ENCODE data around the gene KLRC3. TPM values are rescaled to one million over a fixed set of nuclear protein-coding genes. Genes with fewer than 3 reads are reported as not detected.
"Not testable (repeated sequence)": the region's sequence is repeated elsewhere in the genome, so short reads cannot be mapped to it uniquely, and the experiment has no call there.

Gene KLRC3
- total and polyA plus RNA-seq, 2 donors (not counting 3 experiments of a cell fraction or from before 2014, with no cell fraction given) = not detected

DNA sequence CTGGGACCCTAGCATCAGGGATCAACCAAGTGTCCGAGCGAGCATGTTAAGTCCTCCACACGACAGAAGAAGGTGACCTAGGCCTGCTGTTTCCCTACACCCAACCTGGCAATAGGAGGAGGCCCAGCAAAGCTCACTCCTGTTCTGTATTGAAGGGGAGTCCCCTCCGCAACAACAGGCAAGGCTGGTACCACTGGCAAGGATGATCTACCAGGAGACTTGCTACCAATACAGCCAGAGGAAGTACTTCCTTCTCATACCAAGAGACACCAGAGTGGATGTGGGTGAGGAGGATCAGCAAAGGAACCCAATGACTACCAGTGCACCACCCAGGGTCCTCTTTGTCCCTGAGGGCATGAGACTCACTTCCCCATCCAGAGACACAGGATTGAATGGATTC lies 27.8 kb upstream of the KLRC3 start:
- no peak for DNase-seq (ENCODE audit: low read depth, low spot score)
- Histone ChIP-seq H3K27me3 (ENCODE audit: control insufficient read depth in 2 of 2, insufficient read depth in 2 of 2, low read length in 2 of 2) (no peaks in the 10 kb centered on the region), H3K36me3 (ENCODE audit: control insufficient read depth in 2 of 2, extremely low read depth in 1 of 2, insufficient read depth in 2 of 2, low read length in 2 of 2) (no peaks in the 10 kb centered on the region), H2AFZ (ENCODE audit: low read depth, low read length) (no peak overlapping the region), H3K79me2 (ENCODE audit: control insufficient read depth, insufficient read depth, low read length) (no peaks in the 10 kb centered on the region), H3K4me1 (ENCODE audit: control insufficient read depth, extremely low read depth, insufficient read depth, low read length) (no peaks in the 10 kb centered on the region), H3K4me2 (ENCODE audit: insufficient read depth, low read length) (no peak overlapping the region), H3K9me3 (replicated peaks; ENCODE audit: control insufficient read depth, insufficient read depth, low read length) (no peaks in the 10 kb centered on the region), H3K4me3 (replicated peaks in 1 of 3; ENCODE audit: insufficient read depth in 1 of 3, low read depth in 1 of 3, low read length in 3 of 3) (no peak overlapping the region), H4K20me1 (replicated peaks; ENCODE audit: control insufficient read depth, extremely low read depth, insufficient read depth, low read length) (no peaks in the 10 kb centered on the region), H3K27ac (ENCODE audit: insufficient read depth, low read depth, low read length) (no peak overlapping the region), H3K9me1 (replicated peaks; ENCODE audit: control insufficient read depth, extremely low read depth, insufficient read depth, low read length) (no peaks in the 10 kb centered on the region), H3K9ac (replicated peaks; ENCODE audit: extremely low read depth, insufficient read depth, low read length) (no peak overlapping the region)
- dilution Hi-C loops (cut with MboI; ENCODE audit: extremely low pct_ligation_motif_present, low sequenced_read_pairs) = no loop called here
- BruUV-seq (replicated peaks) = no TSS peak
- no peak for FAIRE-seq
- TF ChIP-seq MYC (IDR thresholded peaks at IDR 0.05; ENCODE audit: low read depth, low read length) (no peak), GATA2 (IDR thresholded peaks at IDR 0.05; ENCODE audit: insufficient read depth, insufficient read length, low read depth, low read length) (no peak), JUN (IDR thresholded peaks at IDR 0.05; ENCODE audit: borderline replicate concordance, insufficient read depth, insufficient read length, low read depth) (no peak), POLR2A (IDR thresholded peaks at IDR 0.05; ENCODE audit: low read depth, low read length) (no peak), POLR2AphosphoS5 (IDR thresholded peaks at IDR 0.05; ENCODE audit: insufficient read depth, low read depth, low read length) (no peak)
- TF ChIP-seq, protein P1, sequence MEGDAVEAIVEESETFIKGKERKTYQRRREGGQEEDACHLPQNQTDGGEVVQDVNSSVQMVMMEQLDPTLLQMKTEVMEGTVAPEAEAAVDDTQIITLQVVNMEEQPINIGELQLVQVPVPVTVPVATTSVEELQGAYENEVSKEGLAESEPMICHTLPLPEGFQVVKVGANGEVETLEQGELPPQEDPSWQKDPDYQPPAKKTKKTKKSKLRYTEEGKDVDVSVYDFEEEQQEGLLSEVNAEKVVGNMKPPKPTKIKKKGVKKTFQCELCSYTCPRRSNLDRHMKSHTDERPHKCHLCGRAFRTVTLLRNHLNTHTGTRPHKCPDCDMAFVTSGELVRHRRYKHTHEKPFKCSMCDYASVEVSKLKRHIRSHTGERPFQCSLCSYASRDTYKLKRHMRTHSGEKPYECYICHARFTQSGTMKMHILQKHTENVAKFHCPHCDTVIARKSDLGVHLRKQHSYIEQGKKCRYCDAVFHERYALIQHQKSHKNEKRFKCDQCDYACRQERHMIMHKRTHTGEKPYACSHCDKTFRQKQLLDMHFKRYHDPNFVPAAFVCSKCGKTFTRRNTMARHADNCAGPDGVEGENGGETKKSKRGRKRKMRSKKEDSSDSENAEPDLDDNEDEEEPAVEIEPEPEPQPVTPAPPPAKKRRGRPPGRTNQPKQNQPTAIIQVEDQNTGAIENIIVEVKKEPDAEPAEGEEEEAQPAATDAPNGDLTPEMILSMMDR (IDR thresholded peaks at IDR 0.05; ENCODE audit: extremely low read depth in 1 of 2, insufficient read depth in 1 of 2, low read depth in 1 of 2, low read length in 2 of 2) = no peak
- ChIA-PET POLR2A (no interaction called here), CTCF (no interaction called here)
- intact Hi-C loops (cut with micrococcal nuclease) = no loop called here

DNA sequence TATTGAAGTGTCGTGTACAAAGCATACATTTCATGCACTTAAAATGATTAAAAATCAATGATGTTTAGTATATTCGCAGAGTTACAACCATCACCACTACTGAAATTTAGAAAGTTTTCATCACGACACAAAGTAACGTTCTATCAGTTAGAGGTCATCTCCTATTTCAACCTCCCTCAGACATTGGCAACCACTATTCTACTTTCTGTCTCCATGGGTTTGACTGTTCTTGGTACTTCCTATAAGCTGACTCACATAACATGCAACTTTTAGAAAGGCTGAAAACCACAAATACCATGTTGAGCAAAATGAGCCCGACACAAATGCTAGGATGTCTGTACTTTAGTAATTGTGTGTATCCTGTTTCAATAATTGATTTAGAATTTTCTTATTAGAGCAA lies 25.7 kb upstream of the KLRC3 start:
- CTCF ChIA-PET; FAIRE-seq; H3K9me1 ChIP-seq (replicated peaks; ENCODE audit: control insufficient read depth, extremely low read depth, insufficient read depth, low read length); POLR2A ChIA-PET; DNase-seq (ENCODE audit: low read depth, low spot score); dilution Hi-C loops (cut with MboI; ENCODE audit: extremely low pct_ligation_motif_present, low sequenced_read_pairs); intact Hi-C loops (cut with micrococcal nuclease); BruUV-seq (replicated peaks); H3K36me3 ChIP-seq (ENCODE audit: control insufficient read depth in 2 of 2, extremely low read depth in 1 of 2, insufficient read depth in 2 of 2, low read length in 2 of 2); H4K20me1 ChIP-seq (replicated peaks; ENCODE audit: control insufficient read depth, extremely low read depth, insufficient read depth, low read length); H3K4me1 ChIP-seq (ENCODE audit: control insufficient read depth, extremely low read depth, insufficient read depth, low read length); H3K9me3 ChIP-seq (replicated peaks; ENCODE audit: control insufficient read depth, insufficient read depth, low read length); H3K4me3 ChIP-seq (replicated peaks in 1 of 3; ENCODE audit: insufficient read depth in 1 of 3, low read depth in 1 of 3, low read length in 3 of 3); H3K27ac ChIP-seq (ENCODE audit: insufficient read depth, low read depth, low read length); H3K27me3 ChIP-seq (ENCODE audit: control insufficient read depth in 2 of 2, insufficient read depth in 2 of 2, low read length in 2 of 2); H2AFZ ChIP-seq (ENCODE audit: low read depth, low read length); H3K9ac ChIP-seq (replicated peaks; ENCODE audit: extremely low read depth, insufficient read depth, low read length); H3K79me2 ChIP-seq (ENCODE audit: control insufficient read depth, insufficient read depth, low read length); H3K4me2 ChIP-seq (ENCODE audit: insufficient read depth, low read length): not testable (repeated sequence)

DNA sequence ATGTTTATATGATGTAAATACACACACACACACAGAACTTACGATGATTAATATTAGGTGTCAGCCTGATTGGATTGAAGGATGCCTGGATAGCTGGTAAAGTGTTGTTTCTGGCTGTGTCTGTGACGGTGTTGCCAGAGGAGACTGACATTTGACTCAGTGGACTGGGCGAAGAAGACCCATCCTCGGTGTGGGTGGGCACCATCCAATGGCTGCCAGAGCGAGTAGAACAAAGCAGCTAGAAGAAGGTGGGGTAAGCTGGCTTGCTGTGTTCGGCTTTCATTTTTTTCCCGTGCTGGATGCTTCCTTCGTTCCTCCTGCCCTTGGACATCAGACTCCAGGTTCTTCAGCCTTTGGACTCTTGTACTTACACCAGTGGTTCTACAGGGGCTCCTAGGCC lies 20.7 kb upstream of the KLRC3 start:
- intact Hi-C loops (cut with micrococcal nuclease); DNase-seq (ENCODE audit: low read depth, low spot score); H3K4me3 ChIP-seq (replicated peaks in 1 of 3; ENCODE audit: insufficient read depth in 1 of 3, low read depth in 1 of 3, low read length in 3 of 3); H2AFZ ChIP-seq (ENCODE audit: low read depth, low read length); H3K36me3 ChIP-seq (ENCODE audit: control insufficient read depth in 2 of 2, extremely low read depth in 1 of 2, insufficient read depth in 2 of 2, low read length in 2 of 2); dilution Hi-C loops (cut with MboI; ENCODE audit: extremely low pct_ligation_motif_present, low sequenced_read_pairs); H3K79me2 ChIP-seq (ENCODE audit: control insufficient read depth, insufficient read depth, low read length); H3K27ac ChIP-seq (ENCODE audit: insufficient read depth, low read depth, low read length); BruUV-seq (replicated peaks); H3K9ac ChIP-seq (replicated peaks; ENCODE audit: extremely low read depth, insufficient read depth, low read length); FAIRE-seq; POLR2A ChIA-PET; H3K9me3 ChIP-seq (replicated peaks; ENCODE audit: control insufficient read depth, insufficient read depth, low read length); H3K9me1 ChIP-seq (replicated peaks; ENCODE audit: control insufficient read depth, extremely low read depth, insufficient read depth, low read length); H4K20me1 ChIP-seq (replicated peaks; ENCODE audit: control insufficient read depth, extremely low read depth, insufficient read depth, low read length); H3K27me3 ChIP-seq (ENCODE audit: control insufficient read depth in 2 of 2, insufficient read depth in 2 of 2, low read length in 2 of 2); H3K4me2 ChIP-seq (ENCODE audit: insufficient read depth, low read length); H3K4me1 ChIP-seq (ENCODE audit: control insufficient read depth, extremely low read depth, insufficient read depth, low read length): not testable (repeated sequence)
- CTCF ChIA-PET = interaction anchor here (1.0 kb wide), 1 partner anchor 15 kb away, joined by 6 read pairs; no protein-coding TSS in a partner anchor

All from endothelial cell of umbilical vein (primary cell).